Panc1 (cell line): ENCODE measurements around the gene GABRG3.

Experiments used
- CTCF ChIP-seq: fragments of 450-650 bp; IDR thresholded peaks from 2 replicates; pipeline ENCODE4 v1.5.1; 2017; ENCODE audit warnings: mild to moderate bottlenecking
- REST ChIP-seq, 2 experiments: IDR thresholded peaks; 2 replicates each; pipeline ENCODE4 v1.6.1; 2011 to 2012; ENCODE audit warnings: low read depth in 2 of 2, control low read depth in 1 of 2, low read length in 1 of 2, mild to moderate bottlenecking in 1 of 2, moderate library complexity in 1 of 2; ENCODE audit not compliant: insufficient read depth in 1 of 2

- no peak for TF ChIP-seq REST (IDR thresholded peaks at IDR 0.05; ENCODE audit: insufficient read depth in 1 of 2, low read depth in 2 of 2, low read length in 1 of 2)
- TF ChIP-seq CTCF = no peak
Observed at GRCh38 chr15:27125185-27125584, 154.2 kb downstream of the GABRG3 start.
